HG02885 (cell line): ENCODE data around the gene ZPBP2.
"Not testable (repeated sequence)": the region's sequence is repeated elsewhere in the genome, so short reads cannot be mapped to it uniquely, and the experiment has no call there.

Experiments used
- ATAC-seq: cut with Tn5 transposase; IDR thresholded peaks from one replicate; pipeline ENCODE4 v1.9.1; 2021; ENCODE audit warnings: mild to moderate bottlenecking; ENCODE audit not compliant: unreplicated experiment, poor library complexity

ZPBP2 gene

DNA sequence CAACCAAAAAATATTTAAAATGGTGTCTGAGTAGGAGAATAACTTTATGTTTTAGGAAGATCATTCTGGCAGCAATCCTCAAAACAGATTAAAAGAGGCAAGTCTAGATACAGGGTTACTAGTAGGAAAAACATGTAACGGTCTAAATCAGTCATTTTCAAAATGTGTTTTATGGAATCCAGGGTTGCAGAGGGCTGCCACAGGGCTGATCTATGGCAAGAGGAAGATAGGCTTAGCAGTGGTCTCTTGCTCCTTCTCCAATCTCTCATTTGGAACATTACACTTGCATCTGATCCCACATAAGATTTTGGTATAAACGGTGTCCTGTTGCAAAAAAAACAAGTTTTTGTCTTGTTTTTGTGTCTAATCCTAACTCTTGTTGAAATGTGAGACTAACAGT lies 13.1 kb upstream of the ZPBP2 start:
- no peak for ATAC-seq

DNA sequence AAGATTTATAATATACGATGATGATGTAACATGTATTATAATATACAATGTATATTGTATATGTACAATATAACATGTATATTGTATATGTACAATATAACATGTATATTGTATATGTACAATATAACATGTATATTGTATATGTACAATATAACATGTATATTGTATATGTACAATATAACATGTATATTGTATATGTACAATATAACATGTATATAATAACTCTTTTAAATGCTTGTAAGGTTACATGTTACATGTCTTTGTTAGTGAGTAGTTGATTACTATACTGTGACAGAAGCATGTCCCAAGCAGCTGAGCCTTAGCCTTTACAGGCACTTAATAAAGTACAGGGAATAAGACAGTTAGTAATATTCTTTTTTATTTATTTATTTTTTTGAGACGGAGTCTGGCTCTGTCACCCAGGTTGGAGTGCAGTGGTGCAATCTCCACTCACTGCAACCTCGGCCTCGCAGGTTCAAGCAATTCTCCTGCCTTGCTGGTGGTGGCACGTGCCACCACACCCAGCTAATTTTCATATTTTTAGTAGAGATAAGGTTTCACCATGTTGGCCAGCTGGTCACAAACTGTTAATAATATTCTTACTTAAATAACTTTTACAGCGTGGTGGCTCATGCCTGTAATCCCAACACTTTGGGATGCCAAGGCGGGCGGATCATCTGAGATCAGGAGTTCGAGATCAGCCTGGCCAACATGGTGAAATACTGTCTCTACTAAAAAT lies 11.9 kb upstream of the ZPBP2 start:
- not testable (repeated sequence) for ATAC-seq

DNA sequence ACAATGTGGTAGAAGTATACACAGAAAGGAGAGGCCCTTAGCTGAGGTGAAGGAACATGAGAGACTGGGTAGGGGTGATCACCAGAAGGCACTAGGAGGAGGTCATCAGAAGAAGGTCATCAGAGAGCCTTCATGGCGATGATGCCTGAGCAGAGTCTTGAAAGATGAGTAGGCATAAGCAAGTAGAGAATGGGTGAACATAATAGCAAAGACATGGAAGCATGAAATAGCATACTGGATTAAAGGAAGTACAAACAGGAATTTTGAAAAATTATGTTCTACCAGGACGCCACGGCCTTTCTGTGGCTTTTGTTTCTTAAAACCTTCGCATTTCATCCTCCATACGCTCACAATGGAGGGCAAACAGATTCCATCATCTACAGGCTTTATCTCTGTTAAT lies 6.8 kb upstream of the ZPBP2 start:
- no peak for ATAC-seq

DNA sequence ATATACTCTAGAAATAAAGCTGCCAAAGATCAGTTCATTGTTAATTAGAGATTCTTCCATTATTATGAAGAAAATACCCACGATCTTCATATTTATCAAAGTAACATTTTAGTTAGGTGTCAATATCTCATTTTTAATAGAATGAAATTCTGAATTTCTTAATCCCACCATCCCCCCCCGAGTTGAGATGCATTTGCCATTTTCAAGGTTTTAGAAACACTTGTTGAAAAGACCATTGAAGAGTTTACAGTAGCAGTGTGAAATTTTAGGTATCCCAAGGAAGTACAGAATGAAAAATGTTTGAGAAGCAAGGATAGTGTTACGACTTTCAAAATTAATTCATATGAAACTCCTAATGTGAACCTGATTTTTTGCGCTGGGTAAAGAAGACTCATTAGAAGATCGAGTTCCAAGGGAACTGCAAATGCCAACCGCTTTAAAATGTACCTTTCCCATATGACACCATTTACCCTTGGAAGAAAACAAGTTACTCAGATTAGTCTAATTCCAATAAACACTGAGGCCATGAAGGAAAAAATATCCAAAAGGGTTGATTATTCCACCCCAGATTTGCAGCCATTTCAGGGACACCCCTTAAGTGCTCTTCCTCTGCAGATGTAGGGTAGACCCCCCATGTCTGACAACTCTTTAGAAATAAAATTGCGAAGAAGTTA lies 4.6 kb upstream of the ZPBP2 start:
- ATAC-seq: no peak

DNA sequence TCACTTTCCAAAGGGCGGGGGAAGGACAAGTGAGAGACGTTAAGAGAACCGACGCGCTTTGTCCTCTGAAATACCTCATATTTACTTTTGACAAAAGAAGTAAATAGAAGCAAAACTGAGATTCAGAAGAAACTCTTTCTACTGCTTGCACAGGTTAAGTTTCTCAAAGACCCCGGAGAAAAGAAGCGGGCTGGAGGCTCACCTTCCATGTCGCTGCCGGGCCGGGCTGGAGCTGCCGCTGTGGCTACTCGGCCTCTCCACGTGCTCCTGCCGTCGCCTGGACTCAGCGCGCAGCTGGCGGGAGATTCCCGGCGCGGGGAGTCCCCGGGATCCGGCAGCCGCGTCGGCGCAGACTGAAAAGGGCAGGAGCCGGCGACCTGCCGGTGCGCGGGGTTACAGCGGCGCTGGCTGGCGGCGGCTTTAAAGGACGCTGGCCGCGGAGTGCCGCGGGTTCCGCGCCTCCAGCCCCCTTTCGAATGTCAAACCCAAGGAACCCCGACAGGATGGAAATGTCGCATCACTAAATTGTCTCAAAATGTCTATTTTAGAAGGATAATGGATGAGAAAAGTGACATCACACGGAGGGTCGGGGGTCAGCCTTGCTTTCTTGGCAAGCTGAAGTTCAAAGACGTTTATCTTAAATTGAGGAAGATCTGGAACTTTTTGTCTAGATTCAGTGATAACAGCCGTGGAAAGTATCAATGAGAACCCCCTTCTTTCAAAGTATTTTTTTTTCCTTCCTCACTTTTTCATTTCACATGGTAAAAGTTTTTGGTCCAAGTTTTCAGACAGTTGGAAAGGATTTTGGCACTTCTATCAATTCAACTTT lies 3.9 kb upstream of the ZPBP2 start, which contains the start of gene IKZF3:
TSS of gene IKZF3 (minus strand) at position 395 of the 829 bp plus-strand sequence. CDS start at position 209, 186 bp downstream.
- peak; percentile 45 for ATAC-seq

DNA sequence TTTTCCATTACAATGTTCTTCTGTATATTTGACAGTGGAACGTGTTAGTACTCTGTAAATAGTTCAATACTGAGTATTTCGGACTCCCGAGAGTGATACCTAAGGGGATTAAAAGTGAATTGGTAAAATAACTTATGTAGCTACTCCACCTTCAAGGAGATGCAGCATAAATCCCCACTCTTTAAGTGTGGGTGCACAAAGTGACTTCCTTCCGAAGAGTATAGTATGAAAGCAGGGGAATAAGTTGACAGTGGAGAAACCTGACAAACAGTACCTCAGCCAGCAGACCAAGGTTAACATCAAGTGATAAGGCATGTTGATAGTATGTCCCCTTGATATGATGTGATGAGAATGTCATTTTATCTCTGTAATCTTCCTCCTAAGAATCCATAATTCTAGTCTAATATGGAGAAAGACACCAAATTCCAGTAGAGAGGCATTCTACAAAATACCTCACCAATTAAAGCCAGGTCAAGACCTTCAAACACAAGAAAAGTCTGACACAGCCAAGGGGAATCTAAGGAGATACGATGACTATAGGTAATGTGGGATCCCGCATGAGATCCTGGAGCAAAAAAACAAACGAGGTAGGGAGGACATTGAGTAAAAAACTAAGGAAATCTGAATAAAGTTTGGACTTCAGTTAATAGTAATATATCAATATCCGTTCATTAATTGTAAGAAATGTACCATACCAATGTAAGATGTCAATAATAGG lies 1.8 kb upstream of the ZPBP2 start:
- ATAC-seq: no peak

DNA sequence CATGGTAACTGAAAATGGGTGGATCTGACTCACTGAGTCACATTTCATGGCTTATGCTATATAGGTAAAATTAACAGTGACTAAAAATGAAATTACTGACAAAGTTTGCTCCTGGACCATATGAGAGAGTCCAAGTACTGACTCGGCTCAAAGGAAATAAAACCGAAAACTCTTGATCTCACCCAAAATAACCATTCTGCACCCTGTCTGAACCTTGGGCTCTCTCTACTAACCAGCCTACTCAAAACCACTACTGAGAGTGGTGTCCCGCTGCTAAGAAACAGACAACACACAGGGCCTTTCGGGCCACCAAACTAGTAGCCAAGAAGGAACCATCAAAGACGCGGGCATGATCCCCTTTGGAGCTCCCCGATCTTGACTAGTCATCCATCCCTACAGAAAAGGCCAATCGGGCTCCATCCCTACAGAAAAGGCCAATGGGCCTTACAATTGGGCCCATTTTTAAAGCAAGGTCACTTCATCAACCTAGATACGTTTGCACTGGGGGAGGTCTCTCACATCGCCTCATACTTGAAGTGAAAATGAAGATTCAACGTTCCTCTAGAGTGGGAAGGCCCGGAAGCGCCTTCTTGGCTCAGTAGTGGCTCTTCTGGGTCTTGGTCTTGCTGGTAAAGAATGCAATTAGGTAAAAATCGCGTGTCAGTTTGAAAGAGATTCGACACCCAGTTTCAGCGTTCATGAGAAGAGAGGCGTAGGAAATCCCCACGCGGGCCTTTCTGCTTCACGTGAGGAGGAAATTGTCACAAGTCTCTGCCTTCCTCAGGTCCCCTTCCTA lies 720 bp upstream of the ZPBP2 start:
- peak; percentile 54 for ATAC-seq

DNA sequence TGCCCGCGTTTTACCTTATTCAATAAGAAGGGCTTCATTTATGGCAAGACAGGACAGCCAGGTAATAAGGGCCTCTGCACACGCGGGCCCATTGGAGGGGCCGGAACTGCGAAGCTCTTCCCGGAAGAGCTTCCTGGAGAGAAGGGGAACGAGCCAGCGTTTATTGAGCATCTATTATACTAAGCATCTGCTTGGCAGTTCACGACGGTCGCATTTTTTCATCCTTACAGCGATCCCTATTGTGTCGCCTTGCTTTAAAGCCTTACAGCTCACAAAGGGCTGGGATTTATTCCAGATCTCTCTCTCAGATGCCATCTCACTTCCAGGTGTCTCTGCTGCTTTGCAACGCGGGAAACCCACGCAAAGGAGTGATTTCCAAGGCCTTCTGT lies 546 bp downstream of the ZPBP2 start:
- ATAC-seq: no peak

DNA sequence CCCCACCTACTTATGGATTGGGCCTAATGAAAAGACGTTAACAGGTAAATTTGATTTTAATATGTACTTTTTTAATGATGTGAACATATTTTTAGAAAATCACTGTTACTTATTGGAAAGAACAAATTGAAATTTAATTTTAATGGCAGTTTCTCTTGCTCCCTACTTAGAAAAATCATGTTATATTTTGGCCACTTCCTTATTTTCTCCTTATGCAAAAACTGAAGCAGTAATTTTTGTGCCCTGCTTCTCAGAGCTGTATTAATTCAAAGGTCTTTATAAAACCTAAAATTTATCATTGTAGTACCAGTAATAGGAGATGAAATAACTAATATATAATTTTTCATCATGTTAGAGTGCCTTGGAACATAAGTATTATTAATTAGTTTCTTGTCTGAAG lies 2.8 kb downstream of the ZPBP2 start:
- no peak for ATAC-seq

DNA sequence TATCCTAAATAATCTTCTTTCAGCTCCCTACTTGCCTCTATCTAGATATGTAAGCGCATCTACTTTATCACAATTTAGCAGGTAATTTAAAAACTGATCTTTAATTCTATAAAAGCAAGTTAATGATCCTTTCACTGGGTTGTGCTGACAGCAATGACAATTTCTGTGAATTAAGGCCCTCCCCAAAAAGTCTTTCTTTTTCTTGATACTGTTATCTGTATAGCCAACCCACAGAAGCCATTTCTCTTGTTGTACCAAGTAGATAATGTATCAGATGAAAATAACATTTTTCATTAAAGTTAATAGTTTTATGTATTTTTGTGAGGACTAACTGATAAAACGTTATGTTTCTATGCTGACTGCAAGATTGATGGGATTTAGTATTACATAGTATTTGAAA lies 3.8 kb downstream of the ZPBP2 start:
- ATAC-seq: no peak

DNA sequence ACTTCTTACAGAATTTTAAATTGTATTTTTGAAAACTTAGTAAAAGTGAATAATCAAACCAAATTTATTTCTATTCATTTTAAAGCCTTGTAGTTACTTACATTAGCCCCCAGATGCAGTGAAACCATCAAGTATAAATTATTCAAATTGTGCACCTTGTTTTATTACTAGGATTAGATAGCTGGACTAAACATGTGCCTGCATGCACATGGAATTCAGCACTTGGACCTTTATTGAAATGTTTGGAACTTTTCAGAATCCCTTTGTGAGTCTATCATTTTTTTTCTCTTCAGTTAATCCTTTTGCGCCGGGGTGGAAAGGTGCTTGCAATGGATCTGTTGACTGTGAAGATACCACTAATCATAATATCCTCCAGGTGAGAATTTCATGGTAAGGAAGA lies 4.7 kb downstream of the ZPBP2 start:
- ATAC-seq: no peak

DNA sequence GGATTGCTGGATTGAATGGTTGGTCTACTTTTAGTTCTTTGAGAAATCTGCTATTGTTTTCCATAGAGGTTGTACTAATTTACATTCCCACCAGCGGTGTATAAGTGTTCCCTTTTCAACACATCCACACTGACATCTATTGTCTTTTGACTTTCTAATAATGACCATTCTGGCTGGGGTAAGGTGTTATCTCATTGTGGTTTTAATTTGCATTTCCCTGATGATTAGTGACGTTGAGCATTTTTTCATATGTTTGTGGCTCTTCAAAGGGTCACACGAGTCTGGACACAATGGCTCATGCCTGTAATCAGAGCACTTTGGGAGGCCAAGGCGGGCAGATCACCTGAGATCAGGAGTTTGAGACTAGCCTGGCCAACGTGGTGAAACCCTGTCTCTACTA lies 18.1 kb downstream of the ZPBP2 start:
- not testable (repeated sequence) for ATAC-seq

DNA sequence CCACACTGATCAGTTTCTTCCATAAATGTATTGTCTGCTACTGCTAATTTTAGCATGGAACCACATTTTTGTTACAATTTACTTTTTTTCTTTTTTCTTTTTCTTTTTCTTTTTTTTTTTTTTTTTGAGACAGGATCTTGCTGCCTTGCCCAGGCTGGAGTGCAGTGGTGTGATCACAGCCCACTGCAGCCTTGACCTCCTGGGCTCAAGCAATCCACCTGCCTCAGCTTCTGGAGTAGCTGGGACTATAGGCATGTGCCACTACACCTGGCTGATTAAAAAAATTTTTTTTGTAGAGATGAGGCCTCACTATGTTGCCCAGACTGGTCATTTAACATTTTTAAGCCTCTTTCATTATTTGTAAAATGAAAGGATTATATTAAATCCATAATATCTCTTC lies 19.1 kb downstream of the ZPBP2 start:
- no peak for ATAC-seq

DNA sequence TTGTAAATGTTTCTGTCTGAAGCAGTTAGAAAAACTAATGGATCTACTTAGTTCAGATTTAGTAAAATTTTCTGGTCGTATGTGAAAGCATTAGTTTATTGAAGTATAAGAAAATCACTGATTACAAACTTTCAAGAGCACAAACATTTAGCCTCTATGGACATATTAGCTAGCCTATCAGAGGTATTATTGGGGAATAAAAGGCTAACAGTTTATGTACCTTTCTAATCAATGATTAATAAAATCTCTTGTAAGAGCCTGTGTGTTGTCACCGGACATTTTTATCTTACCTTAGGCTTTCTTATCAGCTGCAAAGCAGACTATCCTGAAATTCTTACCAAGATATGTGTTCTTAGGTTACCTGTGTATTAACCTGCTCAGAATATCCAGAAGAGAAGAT lies 21.2 kb downstream of the ZPBP2 start:
- ATAC-seq: no peak

DNA sequence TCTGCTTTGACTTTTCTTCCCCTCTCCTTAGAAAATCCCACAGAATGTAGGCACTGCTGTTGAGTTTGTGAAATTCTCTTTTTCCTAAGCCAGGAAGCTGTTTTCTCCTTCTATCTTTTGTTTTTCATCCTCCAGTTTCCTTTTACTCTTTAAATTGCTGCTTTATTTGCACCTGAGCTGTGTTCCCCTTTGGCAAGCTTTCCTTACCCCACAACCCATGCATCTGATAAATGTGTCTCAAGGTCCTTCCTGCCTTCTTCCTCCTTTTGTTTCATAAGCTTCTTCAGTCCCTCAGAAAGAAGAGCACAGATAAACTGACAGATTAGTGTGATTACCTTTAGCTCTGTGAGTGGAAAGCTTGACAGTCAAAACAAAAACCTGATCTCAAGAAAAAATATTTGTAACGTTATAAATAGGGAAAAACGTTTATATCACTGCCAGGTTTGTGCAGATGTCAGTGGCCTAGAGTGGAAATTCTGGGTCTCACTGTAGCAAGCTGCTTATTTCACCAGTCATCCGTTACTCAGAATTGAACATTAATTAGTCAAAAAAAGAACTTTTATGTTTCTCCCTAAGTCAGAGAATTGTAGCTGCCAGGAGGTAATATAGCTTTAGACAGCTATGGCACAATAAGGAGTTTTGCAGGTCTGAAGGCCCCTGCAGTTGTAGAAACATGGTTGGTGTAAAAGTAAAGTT lies 26.8 kb downstream of the ZPBP2 start:
- ATAC-seq: no peak

DNA sequence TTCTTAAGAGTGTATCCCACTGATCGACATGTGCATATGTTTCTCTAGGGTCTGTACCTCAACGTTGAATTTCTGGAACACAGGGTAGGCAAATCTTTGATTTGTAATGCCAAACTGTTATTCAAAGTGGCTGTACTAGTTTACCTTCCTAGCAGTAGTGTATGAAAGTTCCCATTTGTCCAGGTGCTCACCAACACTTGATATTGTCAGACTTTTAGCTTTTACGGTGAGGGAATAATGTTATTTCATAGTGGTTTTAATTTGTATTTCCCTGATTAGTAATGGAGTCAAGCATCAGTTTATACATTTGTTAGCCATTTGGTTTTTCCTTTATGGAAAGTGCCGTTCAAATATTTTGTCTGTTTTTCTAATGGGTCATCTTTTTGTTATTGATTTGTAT lies 30.1 kb downstream of the ZPBP2 start:
- no peak for ATAC-seq

DNA sequence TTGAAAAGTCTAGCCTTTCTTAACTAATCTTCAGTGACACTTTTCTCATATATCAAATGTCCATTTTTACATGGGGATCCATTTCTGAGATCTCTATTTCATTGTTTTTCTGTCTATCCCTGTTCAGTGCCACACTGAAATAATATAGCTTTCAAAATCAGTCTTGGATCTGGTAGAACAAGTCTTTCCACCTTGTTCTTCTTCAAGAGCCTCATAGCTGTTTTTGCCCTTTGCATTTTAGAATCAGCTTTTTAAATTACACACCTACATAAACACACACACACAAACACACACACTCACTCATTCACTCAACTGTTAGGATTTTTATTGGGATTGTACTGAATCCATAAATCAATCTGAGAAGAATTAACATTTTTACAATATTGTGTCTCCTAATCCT lies 31.2 kb downstream of the ZPBP2 start:
- ATAC-seq: no peak

DNA sequence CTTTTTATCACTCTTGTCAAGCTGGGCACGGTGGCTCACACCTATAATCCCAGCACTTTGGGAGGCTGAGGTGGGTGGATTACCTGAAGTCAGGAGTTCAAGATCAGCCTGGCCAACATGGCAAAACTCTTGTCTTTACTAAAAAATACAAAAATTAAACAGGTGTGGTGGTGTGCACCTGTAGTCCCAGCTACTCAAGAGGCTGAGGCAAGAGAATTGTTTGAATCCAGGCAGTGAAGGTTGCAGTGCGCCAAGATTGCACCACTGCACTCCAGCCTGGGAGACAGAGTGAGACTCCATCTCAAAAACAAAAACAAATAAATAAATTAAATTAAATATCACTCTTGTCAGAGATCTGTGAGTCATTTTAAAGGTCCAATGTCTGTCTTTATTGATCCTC lies 34.0 kb downstream of the ZPBP2 start:
- ATAC-seq: not testable (repeated sequence)
